Non-pigmented ciliary epithelial cell (primary cell): ENCODE measurements around the gene CTNND2.
"Not testable (repeated sequence)": the region's sequence is repeated elsewhere in the genome, so short reads cannot be mapped to it uniquely, and the experiment has no call there.

Source experiments
- DNase-seq: peaks from one replicate; pipeline ENCODE4 v3.0.0-alpha.2; 2010; ENCODE audit warnings: low read depth

CTNND2 gene

GRCh38 chr5:11072076-11072475, 832.2 kb downstream of the CTNND2 start:
- no peak for DNase-seq

DNA sequence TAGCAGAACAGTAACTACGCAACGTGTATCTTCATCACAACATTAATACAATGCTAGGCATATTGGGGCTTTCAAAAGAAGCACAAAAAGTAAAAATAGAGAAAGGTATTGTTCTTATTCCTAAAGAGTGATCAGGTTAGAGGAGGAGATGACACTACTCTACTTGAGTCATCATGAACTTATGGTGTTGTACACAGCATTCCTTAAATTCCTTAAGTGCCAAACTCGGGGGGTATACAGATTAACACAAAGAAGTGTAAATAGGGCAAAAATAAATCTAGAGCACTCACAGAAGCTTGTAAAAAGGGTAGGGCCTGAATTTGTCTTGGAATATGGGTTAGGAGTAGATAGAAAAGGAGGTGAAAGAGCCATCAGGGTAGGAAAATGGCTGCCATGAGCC, 835.2 kb downstream of the CTNND2 start:
- DNase-seq = no peak

- not testable (repeated sequence) for DNase-seq
Measured at GRCh38 chr5:11065723-11066122, 838.5 kb downstream of the CTNND2 start.

GRCh38 chr5:11064763-11065450, 839.3 kb downstream of the CTNND2 start:
- no peak for DNase-seq

DNA sequence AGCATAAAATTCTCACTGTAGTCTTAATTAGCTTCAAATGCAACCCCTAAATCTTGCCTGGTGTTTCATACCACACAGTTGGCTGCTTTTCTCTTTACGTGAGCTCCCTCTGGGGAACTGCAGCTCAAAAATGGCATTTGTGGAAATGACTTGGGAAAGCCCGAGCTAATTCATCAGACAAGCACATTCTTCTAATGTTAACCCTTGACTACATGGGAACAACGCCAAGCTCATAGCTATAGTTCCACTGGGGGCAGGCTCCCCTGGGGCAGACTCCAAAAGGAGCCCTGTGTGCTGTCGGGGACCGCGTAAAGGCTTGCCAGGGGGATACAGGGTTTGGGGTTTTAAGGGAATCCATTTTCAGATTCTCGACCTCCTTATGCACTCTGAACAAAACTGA, 841.8 kb downstream of the CTNND2 start:
- DNase-seq = peak; percentile 5

- DNase-seq = no peak
Measured at GRCh38 chr5:11056560-11056959, 847.7 kb downstream of the CTNND2 start.

GRCh38 chr5:11054014-11054413, 850.2 kb downstream of the CTNND2 start:
- DNase-seq = no peak

DNA sequence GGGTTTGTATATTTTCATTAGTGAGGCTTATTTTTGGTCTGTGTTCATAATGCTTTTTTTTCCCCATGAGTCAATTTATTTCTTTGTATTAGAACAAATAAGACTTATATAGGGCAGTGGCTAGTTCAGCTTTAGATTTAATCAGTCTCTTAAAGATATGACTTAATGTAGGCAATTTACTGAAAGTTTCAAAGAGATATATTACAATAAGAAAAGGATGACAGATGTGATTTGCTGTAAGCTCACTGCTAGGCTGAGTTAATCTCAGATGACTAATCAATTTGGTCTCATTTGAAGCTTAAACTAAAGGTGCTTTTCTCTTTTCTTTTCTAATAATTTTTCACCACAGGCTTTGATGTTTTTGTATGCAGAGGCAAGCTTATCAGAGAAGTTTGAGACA, 851.4 kb downstream of the CTNND2 start:
- DNase-seq = no peak

- no peak for DNase-seq
Measured at GRCh38 chr5:11050596-11051304, 853.5 kb downstream of the CTNND2 start.

- no peak for DNase-seq
Measured at GRCh38 chr5:11048760-11049159, 855.5 kb downstream of the CTNND2 start.

DNA sequence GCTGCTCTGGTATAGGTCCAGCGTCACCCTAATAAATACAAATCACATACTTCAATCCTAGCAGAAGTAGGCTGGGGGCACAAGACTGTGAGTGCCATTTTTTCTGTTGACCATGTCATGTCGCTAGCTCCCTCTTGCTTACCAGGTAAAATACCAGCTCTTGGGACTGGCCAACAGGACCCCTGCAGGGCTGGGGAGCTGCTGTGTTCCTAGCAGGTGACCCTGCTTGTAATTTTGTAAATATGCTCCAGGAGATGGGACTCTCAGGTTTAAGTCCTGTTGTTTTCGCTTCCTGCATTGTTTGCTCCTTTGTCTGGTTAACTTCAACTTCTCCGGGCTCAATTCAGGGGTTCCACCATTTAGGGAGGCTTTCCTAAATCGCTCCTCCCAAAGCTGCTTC, 856.6 kb downstream of the CTNND2 start:
- no peak for DNase-seq

DNA sequence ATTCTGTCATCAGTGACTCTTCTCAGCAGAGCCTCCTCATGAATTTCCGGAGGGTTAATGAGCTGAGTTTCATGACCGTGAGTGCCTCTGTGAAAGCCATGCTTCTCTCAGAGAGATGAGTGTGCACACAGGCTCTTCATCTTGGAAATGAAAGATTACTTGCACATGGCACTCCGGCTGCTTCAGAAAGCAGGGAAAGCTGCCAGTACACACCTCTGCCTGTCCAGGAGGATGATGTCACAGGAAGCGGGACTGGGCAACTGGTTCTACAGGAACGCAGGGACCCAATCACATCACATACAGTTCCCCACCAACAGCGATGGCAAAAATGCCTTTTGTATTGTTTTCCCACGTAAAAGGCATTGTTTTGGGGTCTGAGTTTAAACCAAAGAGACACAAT, 857.2 kb downstream of the CTNND2 start:
- no peak for DNase-seq

- no peak for DNase-seq
Measured at GRCh38 chr5:11046160-11046559, 858.1 kb downstream of the CTNND2 start.

DNA sequence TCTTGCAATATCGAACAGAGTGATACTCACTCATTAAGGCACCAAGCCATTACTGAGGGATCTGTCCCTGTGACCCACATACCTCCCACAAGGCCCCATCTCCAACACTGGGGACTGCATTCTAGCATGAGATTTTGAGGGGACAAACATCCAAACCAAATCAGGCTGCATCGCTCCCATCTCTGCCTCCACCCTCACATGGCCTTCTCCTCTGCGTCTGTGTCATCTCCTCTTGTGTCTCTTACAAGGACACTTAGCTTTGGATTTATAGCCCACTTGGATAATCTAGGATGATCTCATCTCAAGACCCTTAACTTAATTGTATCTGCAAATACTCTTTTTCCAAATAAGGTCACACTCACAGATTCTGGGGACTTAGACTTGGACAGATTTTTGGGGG, 858.8 kb downstream of the CTNND2 start:
- no peak for DNase-seq

- DNase-seq = no peak
Measured at GRCh38 chr5:11044581-11044980, 859.7 kb downstream of the CTNND2 start.

- no peak for DNase-seq
Measured at GRCh38 chr5:11043881-11044280, 860.4 kb downstream of the CTNND2 start.

DNA sequence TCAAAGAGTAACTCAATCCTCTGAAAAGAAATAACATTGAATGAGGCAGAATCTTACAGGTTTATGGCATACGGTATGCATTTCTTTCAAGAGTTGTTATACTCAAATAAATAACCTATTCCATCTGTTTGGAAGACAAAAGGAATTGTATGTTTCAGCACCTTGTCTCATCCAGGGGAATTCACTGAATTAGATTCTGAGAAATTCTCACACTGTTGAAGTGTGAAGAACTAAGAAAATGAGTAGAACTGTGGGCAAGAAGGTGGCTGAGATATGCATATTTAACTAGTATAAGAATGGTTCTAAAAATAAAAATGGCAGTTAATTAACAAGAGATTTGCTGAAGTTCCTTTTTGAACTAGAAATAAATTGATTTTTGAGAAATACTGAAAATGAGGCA, 863.9 kb downstream of the CTNND2 start:
- no peak for DNase-seq

DNA sequence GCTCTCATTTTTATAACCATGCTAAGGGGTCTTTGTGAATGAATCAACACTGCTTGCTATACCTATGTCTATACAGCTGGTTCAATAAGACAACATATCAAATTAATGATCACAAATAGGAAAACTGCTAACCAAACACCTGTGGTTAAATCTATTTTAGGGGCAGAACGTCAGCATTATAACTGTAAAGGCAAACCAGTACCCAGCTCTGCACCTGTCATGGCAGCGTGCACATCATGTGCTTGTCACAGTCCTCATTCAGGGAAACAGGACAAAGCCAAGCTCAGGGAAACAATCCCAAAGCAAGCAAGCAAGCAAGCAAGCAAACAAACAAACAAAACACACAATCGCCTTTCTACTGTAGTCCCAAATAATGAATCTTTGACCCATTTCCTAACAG, 865.5 kb downstream of the CTNND2 start:
- no peak for DNase-seq

DNA sequence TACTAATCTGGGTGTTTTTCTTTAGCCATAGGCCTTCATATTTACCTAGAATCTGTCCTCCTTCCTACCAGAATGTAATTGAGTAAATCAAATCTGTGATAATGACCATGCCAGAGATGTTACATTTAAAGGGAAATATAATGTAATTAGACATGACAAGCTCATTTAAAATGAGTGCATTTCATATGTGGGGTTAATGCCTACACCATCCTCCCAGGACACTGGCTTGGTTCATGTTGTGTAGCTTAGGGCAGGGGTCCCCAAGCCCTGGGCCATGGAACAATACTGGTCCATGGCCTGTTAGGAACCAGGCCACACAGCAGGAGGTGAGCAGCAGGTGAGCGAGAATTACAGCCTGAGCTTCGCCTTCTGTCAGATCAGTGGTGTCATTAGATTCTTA, 866.3 kb downstream of the CTNND2 start:
- DNase-seq = no peak

- no peak for DNase-seq
Measured at GRCh38 chr5:11037080-11037479, 867.2 kb downstream of the CTNND2 start.

GRCh38 chr5:11030671-11031070, 873.6 kb downstream of the CTNND2 start:
- DNase-seq = no peak

- DNase-seq = no peak
Measured at GRCh38 chr5:11027660-11028059, 876.6 kb downstream of the CTNND2 start.

- DNase-seq = no peak
Measured at GRCh38 chr5:11026543-11026942, 877.7 kb downstream of the CTNND2 start.

DNA sequence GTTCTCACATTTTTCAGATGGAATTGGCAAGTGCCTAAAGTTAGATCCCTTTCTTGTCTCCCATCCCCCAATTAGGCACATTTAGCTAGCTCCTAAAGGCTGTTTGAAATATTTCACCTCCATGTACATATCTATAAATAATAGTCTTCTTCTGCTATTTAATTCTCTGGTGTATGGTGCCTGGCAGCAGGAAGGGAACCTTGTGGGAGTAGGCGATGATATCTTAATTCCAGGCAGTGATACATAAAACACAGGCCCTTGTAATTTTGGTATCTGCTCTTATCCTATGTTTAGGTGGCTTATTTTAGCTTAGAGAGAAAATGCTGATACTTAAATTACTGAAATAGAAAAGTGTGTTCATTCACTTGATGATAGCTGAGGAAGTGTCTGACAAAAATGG, 880.3 kb downstream of the CTNND2 start:
- DNase-seq = no peak
